ENCODE data around the gene MRPL43. TPM values are rescaled to one million over a fixed set of nuclear protein-coding genes. Genes with fewer than 3 reads are reported as not detected.

Gene MRPL43
- total RNA-seq, 6 experiments from 2014 or later, result 37.0 to 73.5 (median 45.0) TPM

MicroRNAs within 50 kb of the gene (microRNA counts, 767-probe panel; counts per million panel counts)
- microRNA hsa-miR-608, result 237 counts per million

Small RNAs within 50 kb of the gene (microRNA-seq; reads per million reads assigned to microRNA genes)
- 0 reads per million in 2 donors for gene MIR608

Small RNAs within 50 kb of the gene (small RNA-seq; reads per million reads assigned to genes)
- 0 reads per million in 2 experiments for gene MIR608

Other genes with a start within 250 kb of the MRPL43 start
- under 1 TPM in 1 of 6 experiments, not detected in 5; 0.24 TPM for gene PAX2, start 241.9 kb downstream of the MRPL43 start, total RNA-seq
- 10 to 100 TPM in 3 of 6 experiments, 1 to 10 TPM in 3; 7.1 to 14.2 (median 10.0) TPM for gene SLF2, start 74.5 kb downstream of the MRPL43 start, total RNA-seq
- gene SEMA4G, start 18.0 kb downstream of the MRPL43 start, total RNA-seq, result 100 to 1,000 TPM in 1 of 6 experiments, 10 to 100 TPM in 5; 24.7 to 129 (median 38.4) TPM
- gene TWNK, start within 50 bp of the MRPL43 start, total RNA-seq, result 1 to 10 TPM; 2.9 to 8.4 (median 4.6) TPM
- 10 to 100 TPM in 3 of 6 experiments, 1 to 10 TPM in 3; 5.6 to 17.5 (median 11.0) TPM for gene LZTS2, start 12.3 kb upstream of the MRPL43 start, total RNA-seq
- gene PDZD7, start 43.6 kb upstream of the MRPL43 start, total RNA-seq, result under 1 TPM in 5 of 6 experiments, not detected in 1; 0.15 to 0.50 (median 0.20) TPM
- 10 to 100 TPM in 2 of 6 experiments, 1 to 10 TPM in 4; 4.0 to 17.0 (median 7.6) TPM for gene SFXN3, start 43.7 kb upstream of the MRPL43 start, total RNA-seq
- 1 to 10 TPM in 1 of 6 experiments, under 1 TPM in 5; 0.22 to 1.1 (median 0.57) TPM for gene KAZALD1, start 74.5 kb upstream of the MRPL43 start, total RNA-seq
- under 1 TPM; 0.12 to 0.60 (median 0.27) TPM for gene TLX1, start 143.8 kb upstream of the MRPL43 start, total RNA-seq
- gene LBX1, start 242.0 kb upstream of the MRPL43 start, total RNA-seq, result not detected

All from right lobe of liver (tissue), 5 donors.